Measurements from ENCODE around the gene EPC2. TPM values are rescaled to one million over a fixed set of nuclear protein-coding genes. Genes with fewer than 3 reads are reported as not detected.

The EPC2 gene
- polyA plus RNA-seq, 3 donors = 1.4 to 19.2 (median 2.0) TPM

GRCh38 chr2:148634749-148635148 lies 9.8 kb upstream of the EPC2 start:
- Histone ChIP-seq H3K27ac (ENCODE audit: low read depth in 1 of 2, low read length in 2 of 2) (no peak overlapping the region), H3K4me1 (ENCODE audit: control insufficient read depth in 1 of 2, insufficient read depth in 2 of 2, low read length in 2 of 2) (no peaks in the 10 kb centered on the region), H3K79me2 (ENCODE audit: insufficient read depth, low read length) (no peaks in the 10 kb centered on the region), H4K20me1 (ENCODE audit: insufficient read depth, low read length) (no peaks in the 10 kb centered on the region), H2AFZ (ENCODE audit: insufficient read depth, low read depth, low read length, poor library complexity, severe bottlenecking) (no peak overlapping the region), H3K4me3 (replicated peaks in 1 of 3; ENCODE audit: low read depth in 2 of 3, low read length in 3 of 3) (no peak overlapping the region), H3K27me3 (ENCODE audit: control insufficient read depth in 2 of 2, insufficient read depth in 2 of 2, low read length in 2 of 2) (no peaks in the 10 kb centered on the region), H3K4me2 (replicated peaks; ENCODE audit: extremely low read depth, low read length, poor library complexity, severe bottlenecking) (no peak overlapping the region), H3K36me3 (replicated peaks in 1 of 2; ENCODE audit: control insufficient read depth in 1 of 2, insufficient read depth in 2 of 2, low read length in 2 of 2) (no peaks in the 10 kb centered on the region), H3K9ac (ENCODE audit: insufficient read depth, low read length, poor library complexity, severe bottlenecking) (no peak overlapping the region), H3K9me3 (replicated peaks in 1 of 2; ENCODE audit: control insufficient read depth in 1 of 2, insufficient read depth in 1 of 2, low read length in 2 of 2) (no peaks in the 10 kb centered on the region)
- TF ChIP-seq CTCF (IDR thresholded peaks at IDR 0.05) = no peak
- no peak overlapping the region for H3K4me3 Mint-ChIP-seq
- no peaks in the 10 kb centered on the region for H3K9me3 Mint-ChIP-seq
- intact Hi-C loops (cut with micrococcal nuclease) = no loop called here
- no peak for DNase-seq
- H3K27me3 Mint-ChIP-seq (ENCODE audit: low read depth in 3 of 3) = peaks cover 0 to 3% (median 0%) of the 10 kb centered on the region in 3 donors
- no peak overlapping the region for H3K27ac Mint-ChIP-seq
- no peaks in the 10 kb centered on the region for H3K4me1 Mint-ChIP-seq
- 100% methylated on average over 1 of the region's 2 CpGs for WGBS (ENCODE audit: insufficient coverage)
- H3K36me3 Mint-ChIP-seq = no peaks in the 10 kb centered on the region

- Histone ChIP-seq H3K4me1 (ENCODE audit: control insufficient read depth in 1 of 2, insufficient read depth in 2 of 2, low read length in 2 of 2) (peaks cover 15 to 18% of the 10 kb centered on the region in 2 donors), H4K20me1 (ENCODE audit: insufficient read depth, low read length) (no peaks in the 10 kb centered on the region), H3K27ac (ENCODE audit: low read depth in 1 of 2, low read length in 2 of 2) (no peak overlapping the region), H3K36me3 (replicated peaks in 1 of 2; ENCODE audit: control insufficient read depth in 1 of 2, insufficient read depth in 2 of 2, low read length in 2 of 2) (no peaks in the 10 kb centered on the region), H3K4me3 (replicated peaks in 1 of 3; ENCODE audit: low read depth in 2 of 3, low read length in 3 of 3) (no peak overlapping the region), H3K9me3 (replicated peaks in 1 of 2; ENCODE audit: control insufficient read depth in 1 of 2, insufficient read depth in 1 of 2, low read length in 2 of 2) (no peaks in the 10 kb centered on the region), H2AFZ (ENCODE audit: insufficient read depth, low read depth, low read length, poor library complexity, severe bottlenecking) (no peak overlapping the region), H3K27me3 (ENCODE audit: control insufficient read depth in 2 of 2, insufficient read depth in 2 of 2, low read length in 2 of 2) (no peaks in the 10 kb centered on the region), H3K4me2 (replicated peaks; ENCODE audit: extremely low read depth, low read length, poor library complexity, severe bottlenecking) (no peak overlapping the region), H3K79me2 (ENCODE audit: insufficient read depth, low read length) (no peaks in the 10 kb centered on the region), H3K9ac (ENCODE audit: insufficient read depth, low read length, poor library complexity, severe bottlenecking) (no peak overlapping the region)
- Mint-ChIP-seq H3K27me3 (ENCODE audit: low read depth in 3 of 3) (peaks cover 0 to 3% (median 0%) of the 10 kb centered on the region in 3 donors), H3K36me3 (no peaks in the 10 kb centered on the region), H3K9me3 (no peaks in the 10 kb centered on the region), H3K27ac (no peak overlapping the region), H3K4me1 (peaks cover 15% of the 10 kb centered on the region), H3K4me3 (no peak overlapping the region)
- DNase-seq = no peak
- 100% methylated on average over 1 of the region's 5 CpGs for WGBS (ENCODE audit: insufficient coverage)
- no peak for TF ChIP-seq CTCF (IDR thresholded peaks at IDR 0.05)
- intact Hi-C loops (cut with micrococcal nuclease) = no loop called here
These were observed 6.0 kb upstream of the EPC2 start for GRCh38 chr2:148638543-148638942.
